ENCODE results near the gene HM13. TPM values are rescaled to one million over a fixed set of nuclear protein-coding genes. Genes with fewer than 3 reads are reported as not detected.
A peak's percentile ranks its signal among the peaks of the same experiment; 100 is the strongest.

The HM13 gene
- total and polyA plus RNA-seq, 9 of the 15 experiments (the other 6 are each of a cell fraction or from before 2014, with no cell fraction given) = 7.7 to 136 (median 74.5) TPM

DNA sequence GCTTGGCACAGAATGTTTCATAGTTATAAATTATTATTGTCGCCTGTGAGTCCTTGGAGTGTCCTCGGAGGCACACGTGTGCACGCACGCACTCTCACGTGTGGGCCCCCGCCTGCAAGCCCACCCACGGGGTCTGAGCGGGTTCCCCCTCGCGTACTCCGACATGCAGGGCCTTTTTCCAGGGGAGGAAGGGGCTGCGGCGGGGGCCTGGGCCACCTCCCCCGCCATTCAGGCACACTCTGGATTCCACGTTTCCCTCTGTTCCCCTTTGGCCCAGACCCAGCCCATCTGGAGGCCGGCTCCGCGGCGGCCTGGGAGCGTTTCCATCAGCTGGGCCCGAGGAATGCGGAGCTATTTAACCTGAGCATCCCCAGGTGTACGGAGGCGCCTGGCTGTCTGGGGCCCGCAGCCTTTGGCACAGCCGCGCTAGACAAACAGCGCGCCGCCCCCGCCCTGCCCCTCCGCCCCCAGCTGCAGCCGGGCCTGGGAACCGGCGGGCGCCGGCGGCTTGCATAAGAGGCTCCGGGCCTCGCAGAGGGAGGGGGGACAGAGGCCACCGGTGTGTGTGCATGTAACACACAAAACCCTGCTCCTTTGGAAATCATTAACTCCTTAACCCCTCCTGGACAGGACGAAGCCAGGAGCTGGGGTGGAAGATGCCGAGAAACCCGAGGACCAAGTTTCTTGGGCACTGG lies 94.2 kb downstream of the HM13 start (continued):
- TF ChIP-seq ZBTB17 (CRISPR knock-in tag; IDR thresholded peaks at IDR 0.05) = no peak
- no peak for TF ChIP-seq CLOCK (CRISPR knock-in tag; IDR thresholded peaks at IDR 0.05; ENCODE audit: borderline replicate concordance)
- TF ChIP-seq ARNT (IDR thresholded peaks at IDR 0.05) = no peak
- no peak for TF ChIP-seq NEUROD1 (IDR thresholded peaks at IDR 0.05; ENCODE audit: borderline replicate concordance, low read depth, low read length, partially characterized antibody)
- peak; percentile 97 for TF ChIP-seq EGR1 (conservative IDR thresholded peaks at IDR 0.05)
- no peak for TF ChIP-seq ZNF23 (CRISPR knock-in tag; IDR thresholded peaks at IDR 0.05)
- TF ChIP-seq MYBL2 (IDR thresholded peaks at IDR 0.05; ENCODE audit: low read depth) = no peak
- TF ChIP-seq MYBL2 (CRISPR knock-in tag; IDR thresholded peaks at IDR 0.05; ENCODE audit: borderline replicate concordance) = no peak
- TF ChIP-seq NBN (IDR thresholded peaks at IDR 0.05; ENCODE audit: low read depth) = no peak
- TF ChIP-seq ZNF263 (CRISPR knock-in tag; IDR thresholded peaks at IDR 0.05; ENCODE audit: borderline replicate concordance) = no peak
- TF ChIP-seq, protein P1, sequence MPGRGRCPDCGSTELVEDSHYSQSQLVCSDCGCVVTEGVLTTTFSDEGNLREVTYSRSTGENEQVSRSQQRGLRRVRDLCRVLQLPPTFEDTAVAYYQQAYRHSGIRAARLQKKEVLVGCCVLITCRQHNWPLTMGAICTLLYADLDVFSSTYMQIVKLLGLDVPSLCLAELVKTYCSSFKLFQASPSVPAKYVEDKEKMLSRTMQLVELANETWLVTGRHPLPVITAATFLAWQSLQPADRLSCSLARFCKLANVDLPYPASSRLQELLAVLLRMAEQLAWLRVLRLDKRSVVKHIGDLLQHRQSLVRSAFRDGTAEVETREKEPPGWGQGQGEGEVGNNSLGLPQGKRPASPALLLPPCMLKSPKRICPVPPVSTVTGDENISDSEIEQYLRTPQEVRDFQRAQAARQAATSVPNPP (IDR thresholded peaks at IDR 0.05; ENCODE audit: borderline replicate concordance, insufficient read depth, insufficient read length) = no peak
- no peak for TF ChIP-seq ERF (CRISPR knock-in tag; IDR thresholded peaks at IDR 0.05)
- TF ChIP-seq CBX3 (IDR thresholded peaks at IDR 0.05; ENCODE audit: borderline replicate concordance in 1 of 2, low read length in 2 of 2) = no peak
- TF ChIP-seq HIVEP1 (CRISPR knock-in tag; IDR thresholded peaks at IDR 0.05) = no peak
- no peak for TF ChIP-seq E2F3 (CRISPR knock-in tag; IDR thresholded peaks at IDR 0.05)
- no peak for TF ChIP-seq ZNF561 (CRISPR knock-in tag; conservative IDR thresholded peaks at IDR 0.05)
- TF ChIP-seq ZNF584 (CRISPR knock-in tag; IDR thresholded peaks at IDR 0.05; ENCODE audit: low read depth) = no peak
- no peak for TF ChIP-seq ZNF445 (CRISPR knock-in tag; IDR thresholded peaks at IDR 0.05; ENCODE audit: low read depth)
- TF ChIP-seq, protein P2, sequence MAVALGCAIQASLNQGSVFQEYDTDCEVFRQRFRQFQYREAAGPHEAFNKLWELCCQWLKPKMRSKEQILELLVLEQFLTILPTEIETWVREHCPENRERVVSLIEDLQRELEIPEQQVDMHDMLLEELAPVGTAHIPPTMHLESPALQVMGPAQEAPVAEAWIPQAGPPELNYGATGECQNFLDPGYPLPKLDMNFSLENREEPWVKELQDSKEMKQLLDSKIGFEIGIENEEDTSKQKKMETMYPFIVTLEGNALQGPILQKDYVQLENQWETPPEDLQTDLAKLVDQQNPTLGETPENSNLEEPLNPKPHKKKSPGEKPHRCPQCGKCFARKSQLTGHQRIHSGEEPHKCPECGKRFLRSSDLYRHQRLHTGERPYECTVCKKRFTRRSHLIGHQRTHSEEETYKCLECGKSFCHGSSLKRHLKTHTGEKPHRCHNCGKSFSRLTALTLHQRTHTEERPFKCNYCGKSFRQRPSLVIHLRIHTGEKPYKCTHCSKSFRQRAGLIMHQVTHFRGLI (CRISPR knock-in tag; IDR thresholded peaks at IDR 0.05) = no peak
